HCT116 (cell line): Measurements from ENCODE around the gene CHID1. TPM values are rescaled to one million over a fixed set of nuclear protein-coding genes. Genes with fewer than 3 reads are reported as not detected.

Source experiments
- ATAC-seq: fragments of 200-7000 bp; cut with Tn5 transposase; 2 replicates; pipeline ENCODE4 v1.9.1; 2020; ENCODE audit warnings: mild to moderate bottlenecking, moderate library complexity
- BruUV-seq: library from RNA; stranded (reverse); fragments of 400-500 nt; replicated peaks from 2 replicates; lab custom pipeline; 2021; lab: Mats Ljungman, UMichigan
- CTCF ChIA-PET: fragments of 300-600 bp; sonication (Branson Sonifier 250); formaldehyde crosslinking; loops from one replicate; lab custom pipeline; 2021; ENCODE audit warnings: antibody characterized with exemption; lab: Charles Lee
- POLR2A ChIA-PET: fragments of 300-600, 350-600 bp; sonication (Branson Sonifier 250); formaldehyde crosslinking; loops from one replicate; lab custom pipeline; 2021; ENCODE audit warnings: antibody characterized with exemption; lab: Charles Lee
- RAD21 ChIA-PET, 2 experiments: fragments of 300-600 bp; sonication (Branson Sonifier 250); formaldehyde crosslinking; loops; one replicate each; lab custom pipeline; 2023; ENCODE audit warnings: low total read pairs in 2 of 2; ENCODE audit not compliant: uncharacterized antibody in 2 of 2, unreplicated experiment in 2 of 2, low non-redundant PET in 1 of 2; lab: Charles Lee
- DNase-seq: peaks from one replicate; pipeline ENCODE4 v3.0.0-alpha.2; 2010; ENCODE audit warnings: low read depth, low spot score
- H2AFZ ChIP-seq: fragments of 200-600 bp; shearing (Covaris generic), sonication (generic); 2 replicates; pipeline ENCODE4 v1.6.1; 2017; ENCODE audit warnings: low read depth, mixed run types, mixed read lengths, antibody characterized with exemption, low read length; ENCODE audit not compliant: poor library complexity, severe bottlenecking
- H3K27ac ChIP-seq: 2 replicates; pipeline ENCODE4 v1.5.1; 2012; ENCODE audit warnings: low read depth, low read length
- H3K27me3 ChIP-seq: fragments of 200-600 bp; sonication (generic); 2 replicates; pipeline ENCODE4 v1.6.1; 2016; ENCODE audit warnings: mixed run types, low read length, mixed read lengths; ENCODE audit not compliant: insufficient read depth
- H3K36me3 ChIP-seq, 2 experiments: fragments of 200-500 bp in 1 of 2; fragments of 200-600 bp in 1 of 2; sonication (Bioruptor generic) in 1 of 2; sonication (generic) in 1 of 2; 2 replicates each; pipeline versions ENCODE4 v1.5.1 to v1.6.1; 2014 to 2016; ENCODE audit warnings: low read length in 2 of 2, inconsistent platforms in 1 of 2, mixed read lengths in 1 of 2, mixed run types in 1 of 2; ENCODE audit not compliant: insufficient read depth in 2 of 2, control insufficient read depth in 1 of 2
- H3K4me1 ChIP-seq, 2 experiments: fragments of 200-600 bp in 1 of 2; sonication (generic) in 1 of 2; 2 replicates each; pipeline versions ENCODE4 v1.5.1 to v1.6.1; 2012 to 2017; ENCODE audit warnings: low read length in 2 of 2, inconsistent platforms in 1 of 2, mild to moderate bottlenecking in 1 of 2, mixed read lengths in 1 of 2, mixed run types in 1 of 2, moderate library complexity in 1 of 2; ENCODE audit not compliant: insufficient read depth in 2 of 2, control insufficient read depth in 1 of 2
- H3K4me2 ChIP-seq: fragments of 200-600 bp; sonication (generic); 2 replicates; pipeline ENCODE4 v1.6.1; 2017; ENCODE audit warnings: mixed run types, low read length, mixed read lengths
- H3K4me3 ChIP-seq, 2 experiments: fragments of 200-600 bp in 1 of 2; sonication (generic) in 1 of 2; replicated peaks in 1 of 2; 2 replicates each; pipeline ENCODE4 v1.5.1; 2011 to 2016; ENCODE audit warnings: low read length in 2 of 2, control low read depth in 1 of 2, low read depth in 1 of 2, mild to moderate bottlenecking in 1 of 2, mixed read lengths in 1 of 2, mixed run types in 1 of 2
- H3K79me2 ChIP-seq: fragments of 200-600 bp; sonication (generic); 2 replicates; pipeline ENCODE4 v1.6.1; 2017; ENCODE audit warnings: mild to moderate bottlenecking, mixed run types, low read length, moderate library complexity, mixed read lengths; ENCODE audit not compliant: insufficient read depth
- H3K9ac ChIP-seq: fragments of 200-600 bp; sonication (generic); 2 replicates; pipeline ENCODE4 v1.6.1; 2016; ENCODE audit warnings: low read length, mixed read lengths
- H3K9me2 ChIP-seq: fragments of 200-600 bp; sonication (generic), shearing (Covaris generic); 2 replicates; pipeline ENCODE4 v1.6.1; 2017; ENCODE audit warnings: mixed run types, mild to moderate bottlenecking, moderate library complexity; ENCODE audit not compliant: insufficient read depth
- H3K9me3 ChIP-seq, 2 experiments: fragments of 200-500 bp in 1 of 2; fragments of 200-600 bp in 1 of 2; sonication (Bioruptor generic) in 1 of 2; sonication (generic) in 1 of 2; 2 replicates each; pipeline ENCODE4 v1.6.1; 2014 to 2017; ENCODE audit warnings: low read length in 2 of 2, mixed read lengths in 2 of 2, inconsistent platforms in 1 of 2, low read depth in 1 of 2, mild to moderate bottlenecking in 1 of 2, mixed run types in 1 of 2, moderate library complexity in 1 of 2; ENCODE audit not compliant: control insufficient read depth in 1 of 2, insufficient read depth in 1 of 2
- H4K20me1 ChIP-seq: fragments of 200-600 bp; sonication (generic), shearing (Covaris generic); 2 replicates; pipeline ENCODE4 v1.6.1; 2017; ENCODE audit warnings: mixed run types, mild to moderate bottlenecking, moderate library complexity; ENCODE audit not compliant: insufficient read depth
- CBX3 ChIP-seq: IDR thresholded peaks from 2 replicates; pipeline ENCODE4 v1.6.1; 2012; ENCODE audit warnings: low read depth
- CEBPB ChIP-seq: IDR thresholded peaks from 2 replicates; pipeline ENCODE4 v1.6.1; 2012; ENCODE audit warnings: low read depth
- CTCF ChIP-seq, 3 experiments: fragments of 200-600 bp in 1 of 3; sonication (generic) in 1 of 3; IDR thresholded peaks in 2 of 3; conservative IDR thresholded peaks in 1 of 3; 2 replicates each; pipeline ENCODE4 v1.5.1; 2012 to 2017; ENCODE audit warnings: low read depth in 2 of 3, low read length in 2 of 3, antibody characterized with exemption in 1 of 3, borderline replicate concordance in 1 of 3, control low read depth in 1 of 3, mild to moderate bottlenecking in 1 of 3, mixed read lengths in 1 of 3, mixed run types in 1 of 3, moderate library complexity in 1 of 3; ENCODE audit not compliant: insufficient read depth in 1 of 3
- EGR1 ChIP-seq: IDR thresholded peaks from 2 replicates; pipeline ENCODE4 v1.6.1; 2012; ENCODE audit warnings: low read depth
- EZH2 ChIP-seq: fragments of 200-600 bp; sonication (generic); IDR thresholded peaks from 2 replicates; pipeline ENCODE4 v1.6.1; 2017; ENCODE audit warnings: antibody characterized with exemption, mixed run types
- POLR2A ChIP-seq: IDR thresholded peaks from 2 replicates; pipeline ENCODE4 v1.7.0; 2011; ENCODE audit warnings: borderline replicate concordance; ENCODE audit not compliant: insufficient read depth, insufficient read length; ENCODE audit errors: extremely low read depth
- RAD21 ChIP-seq: IDR thresholded peaks from 2 replicates; pipeline ENCODE4 v1.6.1; 2012; ENCODE audit warnings: low read depth, mild to moderate bottlenecking
- REST ChIP-seq: IDR thresholded peaks from 2 replicates; pipeline ENCODE4 v1.6.1; 2012; ENCODE audit warnings: low read depth
- SIN3A ChIP-seq: IDR thresholded peaks from 2 replicates; pipeline ENCODE4 v1.6.1; 2012; ENCODE audit warnings: low read depth
- YY1 ChIP-seq: IDR thresholded peaks from 2 replicates; pipeline ENCODE4 v1.6.1; 2011; ENCODE audit warnings: low read length, low read depth, moderate library complexity, mild to moderate bottlenecking; ENCODE audit not compliant: insufficient replicate concordance; ENCODE audit errors: extremely low read depth
- ZBTB33 ChIP-seq: IDR thresholded peaks from 2 replicates; pipeline ENCODE4 v1.6.1; 2011; ENCODE audit warnings: mild to moderate bottlenecking, low read length, moderate library complexity; ENCODE audit not compliant: insufficient replicate concordance; ENCODE audit errors: extremely low read depth
- intact Hi-C: fragments of 100-400 bp; cut with micrococcal nuclease; formaldehyde crosslinking; loops from 2 replicates; pipeline ENCODE4 v1.10.0; 2022
- total RNA-seq: library from RNA; stranded (reverse); gene quantifications from one replicate; pipeline ENCODE4 v1.2.1, GENCODE V29; 2021; ENCODE audit not compliant: unreplicated experiment

CHID1 gene
- total RNA-seq, 1 experiment from 2014 or later, result 102 TPM

GRCh38 chr11:898143-898511 is 12.5 kb downstream of the CHID1 start:
- RAD21 ChIA-PET, result no interaction called here
- Histone ChIP-seq H3K4me1 (peaks cover 5 to 7% of the 10 kb centered on the region in 2 experiments; a peak in 3 of 4 replicates), H3K9me3 (no peaks in the 10 kb centered on the region), H3K36me3 (peaks cover 15 to 23% of the 10 kb centered on the region in 2 experiments; a peak in 3 of 4 replicates), H3K79me2 (no peaks in the 10 kb centered on the region), H3K9me2 (no peaks in the 10 kb centered on the region), H4K20me1 (no peaks in the 10 kb centered on the region), H3K27ac (no peak overlapping the region)
- peak; percentile 13 for DNase-seq
- TF ChIP-seq EZH2 (no peak), CEBPB (no peak), REST (no peak), SIN3A (no peak), ZBTB33 (no peak), CTCF (IDR thresholded peaks at IDR 0.05 in 2 of 3, conservative IDR thresholded peaks at IDR 0.05 in 1 of 3; ENCODE audit: borderline replicate concordance in 1 of 3, insufficient read depth in 1 of 3, low read depth in 2 of 3, low read length in 2 of 3) (peak; percentile 24 to 48 (median 42); a peak in 4 of 6 replicates), EGR1 (no peak), YY1 (no peak), RAD21 (peak; percentile 50), POLR2A (no peak), CBX3 (no peak)
- TF ChIP-seq, all 23 proteins: peak for 2
- H3K4me3 ChIP-seq, result no peak overlapping the region
- POLR2A ChIA-PET, result interaction anchor here (0.7 kb wide), 1 partner anchor 41 kb away, joined by 3 read pairs; no protein-coding TSS in a partner anchor
- no peak overlapping the region for H3K9ac ChIP-seq
- intact Hi-C loops, result loop anchor here (2.0 kb wide), 1 partner anchor 153 kb away; no protein-coding TSS in a partner anchor
- no TSS peak for BruUV-seq
- ATAC-seq, result peak; percentile 77
- no peak overlapping the region for H2AFZ ChIP-seq
- H3K4me2 ChIP-seq, result no peak overlapping the region
- no peaks in the 10 kb centered on the region for H3K27me3 ChIP-seq
- CTCF ChIA-PET, result interaction anchor here (1.2 kb wide), 1 partner anchor 153 kb away, joined by 6 read pairs; no protein-coding TSS in a partner anchor
